Measurements from ENCODE around the gene MARCHF2.
"Not testable (repeated sequence)": the region's sequence is repeated elsewhere in the genome, so short reads cannot be mapped to it uniquely, and the experiment has no call there.

The MARCHF2 gene

DNA sequence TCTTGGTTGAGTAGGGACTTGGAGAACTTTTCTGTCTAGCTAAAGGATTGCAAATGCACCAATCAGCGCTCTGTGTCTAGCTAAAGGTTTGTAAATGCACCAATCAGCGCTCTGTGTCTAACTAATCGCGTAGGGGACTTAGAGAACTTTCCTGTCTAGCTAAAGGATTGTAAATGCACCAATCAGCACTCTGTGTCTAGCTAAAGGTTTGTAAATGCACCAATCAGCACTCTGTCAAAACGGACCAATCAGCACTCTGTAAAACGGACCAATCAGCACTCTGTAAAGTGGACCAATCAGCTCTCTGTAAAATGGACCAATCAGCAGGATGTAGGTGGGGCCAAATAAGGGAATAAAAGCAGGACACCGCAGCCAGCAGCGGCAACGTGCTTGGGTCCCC is 26.7 kb upstream of the MARCHF2 start:
- DNase-seq; in situ Hi-C loops (cut with MboI; ENCODE audit: low pct_unique_long_range_greater_than_20kb, low sequenced_read_pairs): not testable (repeated sequence)

DNA sequence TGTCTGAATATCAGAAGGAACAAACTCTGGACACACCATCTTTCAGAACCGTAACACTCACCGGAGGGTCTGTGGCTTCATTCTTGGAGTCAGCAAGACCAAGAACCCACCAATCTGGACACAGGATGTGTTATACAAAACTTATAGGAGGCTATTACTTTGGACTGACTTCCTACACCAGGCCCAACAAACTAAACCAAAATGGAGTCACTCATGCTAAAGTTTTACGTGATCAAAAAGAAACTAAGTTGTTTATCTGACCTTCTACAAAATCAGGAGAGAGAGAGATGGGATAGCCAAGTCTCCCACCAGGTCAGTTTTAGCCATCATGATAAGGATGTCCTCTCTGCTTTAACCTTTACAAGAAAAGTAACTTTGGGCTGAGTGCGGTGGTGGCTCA is 26.1 kb upstream of the MARCHF2 start:
- in situ Hi-C loops (cut with MboI; ENCODE audit: low pct_unique_long_range_greater_than_20kb, low sequenced_read_pairs) = no loop called here
- no peak for DNase-seq

DNA sequence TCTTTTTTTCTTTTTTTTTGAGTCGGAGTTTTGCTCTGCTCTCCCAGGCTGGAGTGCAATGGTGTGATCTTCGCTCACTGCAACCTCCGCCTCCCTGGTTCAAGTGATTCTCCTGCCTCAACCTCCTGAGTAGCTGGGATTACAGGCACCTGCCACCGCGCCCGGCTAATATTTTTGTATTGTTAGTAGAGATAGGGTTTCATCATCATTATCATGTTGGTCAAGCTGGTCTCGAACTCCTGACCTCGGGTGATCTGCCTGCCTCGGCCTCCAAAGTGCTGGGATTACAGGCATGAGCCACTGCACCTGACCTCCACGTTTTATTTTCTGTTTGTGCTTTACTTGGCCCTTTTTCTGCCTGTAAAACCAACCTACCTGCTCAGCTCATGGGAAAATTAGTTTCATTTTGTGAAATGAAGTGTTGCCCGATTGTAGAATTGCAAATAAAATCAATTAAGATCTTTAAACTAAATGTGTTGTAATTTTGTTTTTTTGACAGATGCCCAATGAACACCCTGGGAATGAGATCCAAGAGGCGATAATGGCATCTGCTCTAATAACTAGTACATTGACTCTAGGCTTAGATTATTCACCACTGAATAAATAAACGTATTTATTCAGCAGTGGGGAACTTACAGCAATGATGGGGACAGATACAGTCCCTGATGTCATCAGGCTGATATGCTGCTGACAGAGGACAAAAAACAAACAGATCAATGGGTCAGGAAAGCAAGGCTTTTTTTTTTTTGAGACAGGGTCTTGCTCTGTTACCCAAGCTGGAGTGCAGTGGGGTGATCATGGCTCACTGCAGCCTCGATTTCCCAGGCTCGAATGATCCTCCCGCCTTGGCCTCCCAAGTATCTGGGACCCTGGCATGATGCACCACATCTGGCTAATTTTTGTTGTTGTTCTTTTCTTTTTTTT is 25.2 kb upstream of the MARCHF2 start:
- DNase-seq = no peak

DNA sequence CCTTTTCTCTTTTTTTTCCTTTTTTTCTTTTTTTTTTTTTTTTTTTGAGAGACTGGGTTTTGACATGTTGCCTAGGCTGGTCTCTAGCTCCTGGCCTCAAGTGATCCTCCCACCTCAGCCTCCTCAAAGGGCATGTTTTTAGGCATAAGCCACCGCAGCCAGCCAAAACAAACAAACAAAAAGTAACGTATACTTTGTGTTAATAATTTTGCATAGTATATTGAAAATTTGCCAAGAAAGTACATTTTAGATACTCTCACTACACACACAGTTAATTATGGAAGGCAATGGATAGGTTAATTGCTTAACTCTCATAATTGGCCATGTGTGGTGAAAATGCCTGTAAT is 24.5 kb upstream of the MARCHF2 start:
- in situ Hi-C loops (cut with MboI; ENCODE audit: low pct_unique_long_range_greater_than_20kb, low sequenced_read_pairs) = no loop called here
- no peak for DNase-seq

More for the DNA sequence above, 25.2 kb upstream of the MARCHF2 start:
- in situ Hi-C loops (cut with MboI; ENCODE audit: low pct_unique_long_range_greater_than_20kb, low sequenced_read_pairs) = no loop called here

DNA sequence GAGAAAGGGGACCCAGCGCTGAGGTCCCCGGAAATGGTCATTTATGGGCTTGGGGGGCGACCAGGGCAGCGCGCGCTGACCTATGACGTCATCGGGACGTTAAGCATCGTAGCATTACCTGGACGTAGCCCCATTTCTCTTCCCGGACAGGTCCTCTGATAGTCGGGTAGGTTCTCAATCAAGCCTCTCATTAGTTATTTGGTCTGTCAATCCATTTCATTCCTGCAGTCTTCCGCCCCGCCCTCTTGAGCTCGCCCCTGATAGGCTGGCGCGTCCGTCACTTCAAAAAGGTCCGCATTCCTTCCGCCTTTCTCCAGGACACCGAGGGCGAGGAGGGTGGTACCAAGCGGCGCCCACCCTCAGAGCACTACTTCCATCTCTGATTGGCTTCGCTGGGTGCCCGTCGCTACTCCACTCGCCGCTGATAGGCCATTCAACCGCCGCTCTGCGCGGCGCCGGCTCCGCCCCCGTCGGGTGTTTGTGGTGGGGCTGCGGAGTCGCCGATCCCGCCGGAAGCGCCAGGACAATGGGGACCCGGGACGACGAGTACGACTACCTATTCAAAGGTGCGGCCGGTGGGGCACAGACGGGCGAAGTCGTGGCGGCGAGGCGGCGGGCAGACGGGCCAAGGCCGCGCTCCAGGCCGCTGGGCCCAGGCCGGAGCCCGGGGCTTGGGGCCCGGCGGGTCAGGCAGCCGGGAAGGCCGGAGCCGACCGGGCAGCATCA is 23.1 kb upstream of the MARCHF2 start, which contains the start of gene RAB11B:
RAB11B (plus strand) TSS at position 470 of the 726 bp plus-strand sequence; CDS start at position 527, 57 bp downstream.
- in situ Hi-C loops (cut with MboI; ENCODE audit: low pct_unique_long_range_greater_than_20kb, low sequenced_read_pairs) = no loop called here
- peak; percentile 100 for DNase-seq

DNA sequence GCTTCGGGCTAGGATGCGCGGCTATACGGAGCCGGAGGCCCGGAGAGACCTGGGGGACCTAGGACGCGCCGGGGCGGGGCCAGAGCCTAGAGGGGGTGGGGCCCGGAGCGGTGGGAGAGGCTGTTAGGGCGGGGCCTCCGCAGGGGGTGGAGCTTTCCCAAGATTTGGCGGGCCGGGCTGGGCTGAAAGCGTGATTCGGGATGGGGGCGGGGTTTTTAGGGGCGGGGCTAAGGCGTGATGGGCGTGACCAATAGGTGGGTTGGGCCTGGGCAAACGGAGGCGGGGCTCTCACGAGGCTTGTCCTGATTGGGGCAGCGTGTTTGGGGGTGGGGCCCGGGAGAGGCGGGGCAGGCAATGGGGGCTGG is 22.5 kb upstream of the MARCHF2 start:
- DNase-seq = peak; percentile 85
- in situ Hi-C loops (cut with MboI; ENCODE audit: low pct_unique_long_range_greater_than_20kb, low sequenced_read_pairs) = no loop called here

DNA sequence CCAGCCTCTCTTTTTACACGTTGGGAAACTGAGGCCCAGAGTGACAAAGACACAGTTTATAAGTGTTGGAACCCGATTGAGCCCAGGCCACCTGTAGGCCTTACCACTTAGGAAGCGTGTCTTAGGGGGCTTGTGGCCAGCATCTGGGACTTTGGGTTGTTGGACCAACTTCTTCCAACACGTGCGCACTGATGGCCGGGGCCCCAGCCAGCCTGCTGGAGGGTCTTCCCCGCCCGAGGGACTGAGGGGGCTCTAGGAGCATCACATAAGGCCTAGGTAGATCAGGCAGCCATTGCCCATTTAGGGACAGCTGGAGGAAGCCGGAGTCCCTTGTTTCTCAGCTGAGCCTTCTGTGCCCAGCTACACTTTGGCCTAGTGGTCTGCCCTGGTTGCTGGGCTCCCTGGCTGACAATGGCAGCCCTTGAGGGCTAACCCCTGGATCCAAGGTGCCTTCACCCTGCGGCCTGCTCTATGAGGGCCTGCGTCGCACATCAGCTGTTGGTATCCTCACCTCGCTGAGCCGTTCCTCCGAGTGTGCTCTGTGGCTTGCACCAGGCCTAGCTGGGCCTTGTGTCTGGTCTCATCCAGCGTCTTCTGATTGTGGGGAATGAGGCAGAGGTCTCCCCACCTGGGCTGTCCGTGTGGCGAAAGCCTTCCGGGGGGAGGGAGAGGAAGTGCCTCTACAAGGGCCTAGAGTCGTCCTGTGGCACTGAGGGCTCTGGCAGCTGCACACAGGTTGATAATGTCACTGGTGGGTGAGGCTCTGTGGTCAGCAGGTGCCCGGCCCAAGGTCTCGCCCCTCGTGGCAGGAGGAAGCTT is 21.7 kb upstream of the MARCHF2 start:
- DNase-seq = no peak
- in situ Hi-C loops (cut with MboI; ENCODE audit: low pct_unique_long_range_greater_than_20kb, low sequenced_read_pairs) = no loop called here

DNA sequence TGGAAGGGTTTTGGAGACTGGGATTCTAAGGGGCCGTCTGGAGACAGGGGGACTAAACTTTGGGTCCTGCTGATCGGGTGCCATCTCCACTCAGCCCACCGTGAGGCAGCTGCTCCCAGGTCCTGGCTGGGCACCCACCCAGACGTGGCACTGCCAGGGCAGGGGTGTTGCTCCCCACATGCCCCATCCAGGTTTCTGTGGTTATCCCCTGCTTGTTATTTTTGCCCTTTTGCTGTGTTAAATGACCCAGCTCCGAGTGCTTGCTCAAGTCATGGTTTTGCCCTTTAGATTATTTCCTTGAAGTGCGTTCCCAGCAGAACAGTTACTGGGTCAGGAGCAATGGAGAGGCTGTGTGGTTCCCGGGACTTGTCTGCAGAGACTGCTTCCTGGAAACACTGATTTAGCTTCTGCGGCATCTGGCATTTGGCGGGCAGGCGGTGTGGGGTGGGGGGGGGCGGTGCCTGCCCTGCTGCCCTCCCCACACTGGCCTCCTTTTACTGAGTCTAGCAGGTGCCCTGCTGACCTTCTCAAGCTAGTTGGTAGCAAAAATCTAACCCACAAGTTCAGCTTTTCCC is 21.0 kb upstream of the MARCHF2 start:
- DNase-seq = no peak
- in situ Hi-C loops (cut with MboI; ENCODE audit: low pct_unique_long_range_greater_than_20kb, low sequenced_read_pairs) = no loop called here

DNA sequence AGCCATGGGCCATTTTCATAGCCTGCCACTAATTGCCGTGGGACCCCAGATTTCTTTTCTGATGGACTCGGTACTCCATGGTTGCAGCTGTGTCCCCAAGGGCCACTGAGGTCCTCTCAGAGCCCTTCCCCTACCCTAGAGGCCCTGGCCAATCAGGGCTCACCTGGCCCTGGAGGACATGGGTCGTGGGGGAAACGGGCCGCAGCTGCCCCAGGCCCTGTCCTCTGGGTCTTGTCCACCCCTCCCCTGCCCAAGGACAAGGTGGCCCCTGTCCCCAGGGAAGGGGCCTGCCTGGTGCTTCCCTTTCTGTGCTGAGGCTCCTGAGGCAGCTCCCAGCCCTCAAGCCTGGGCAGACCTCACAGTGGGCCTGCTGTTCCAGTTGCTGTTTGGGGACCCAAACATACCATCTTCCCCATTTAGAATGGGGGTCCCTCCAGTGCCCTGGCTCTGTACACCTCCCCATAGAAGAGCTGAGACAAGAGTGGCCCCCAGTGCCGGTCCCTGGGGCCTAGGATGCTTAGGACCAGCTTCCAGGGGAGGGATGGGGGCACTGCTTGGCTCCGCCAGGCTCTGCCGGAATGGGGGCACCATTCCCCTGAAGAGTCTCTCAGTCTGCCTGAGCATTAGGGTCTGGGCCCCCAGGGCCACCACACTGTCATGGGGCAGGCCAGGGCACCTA is 19.8 kb upstream of the MARCHF2 start:
- in situ Hi-C loops (cut with MboI; ENCODE audit: low pct_unique_long_range_greater_than_20kb, low sequenced_read_pairs) = no loop called here

DNA sequence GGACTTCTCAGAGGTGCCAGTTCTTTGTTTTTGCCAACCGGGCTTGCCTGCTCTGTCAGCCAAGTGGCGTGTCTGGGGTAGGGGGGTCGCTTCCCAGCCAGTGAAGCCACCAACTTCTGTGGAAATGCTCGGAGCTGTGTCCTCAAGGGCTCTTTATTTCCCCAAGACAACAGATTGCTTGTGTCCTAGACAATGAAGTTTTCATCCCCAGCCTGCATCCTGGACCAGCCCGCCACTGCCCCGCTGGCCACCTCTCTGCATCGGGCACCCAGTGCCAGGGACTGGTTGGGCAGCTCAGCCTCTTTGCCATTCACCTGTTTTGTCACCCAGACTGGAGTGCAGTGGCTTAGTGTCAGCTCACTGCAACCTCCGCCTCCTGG is 19.2 kb upstream of the MARCHF2 start:
- DNase-seq = no peak
- in situ Hi-C loops (cut with MboI; ENCODE audit: low pct_unique_long_range_greater_than_20kb, low sequenced_read_pairs) = no loop called here

More for the DNA sequence above, 19.8 kb upstream of the MARCHF2 start:
- DNase-seq = no peak

DNA sequence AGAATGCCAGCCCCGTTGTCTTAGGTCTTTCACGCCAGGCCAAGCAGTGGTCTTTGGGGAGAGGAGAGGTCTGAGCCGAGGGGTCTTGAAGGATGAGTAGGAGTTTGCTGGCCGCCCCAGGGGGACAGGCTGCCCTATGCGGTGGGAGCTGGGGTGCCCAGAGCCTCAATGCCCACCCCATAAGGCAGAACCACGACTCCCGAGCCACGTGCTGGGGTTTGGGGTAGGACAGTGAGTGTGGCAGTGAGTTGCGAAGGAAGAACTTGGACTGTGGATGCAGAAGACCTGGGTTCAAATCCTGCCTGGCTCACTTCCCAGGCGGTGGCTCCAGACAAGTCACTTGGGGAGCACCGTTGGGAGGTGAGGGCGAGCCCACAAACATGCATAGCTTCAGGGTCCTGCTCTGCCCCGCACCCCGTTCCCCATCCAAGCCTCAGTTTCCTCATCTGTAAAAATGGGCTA is 17.5 kb upstream of the MARCHF2 start:
- no peak for DNase-seq
- in situ Hi-C loops (cut with MboI; ENCODE audit: low pct_unique_long_range_greater_than_20kb, low sequenced_read_pairs) = no loop called here

DNA sequence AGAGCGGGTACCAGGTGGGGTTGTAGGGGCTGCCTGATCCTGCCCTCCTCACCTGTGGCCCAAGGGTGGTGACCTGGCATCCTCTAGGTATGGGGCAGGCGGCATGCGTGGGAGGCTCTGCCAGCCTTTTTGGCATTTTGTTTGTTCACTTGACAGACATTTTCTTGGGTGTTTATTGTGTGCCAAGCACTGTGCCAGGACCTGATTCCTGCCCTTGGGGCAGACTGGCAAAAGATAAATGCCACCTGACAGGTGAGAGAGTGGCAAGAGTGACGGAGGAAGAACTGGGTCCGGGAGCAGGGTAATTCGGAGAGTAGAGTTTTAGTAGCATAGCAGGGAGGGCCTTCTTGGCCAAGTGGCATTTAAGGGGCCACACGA is 16.9 kb upstream of the MARCHF2 start:
- in situ Hi-C loops (cut with MboI; ENCODE audit: low pct_unique_long_range_greater_than_20kb, low sequenced_read_pairs) = no loop called here
- DNase-seq = no peak

DNA sequence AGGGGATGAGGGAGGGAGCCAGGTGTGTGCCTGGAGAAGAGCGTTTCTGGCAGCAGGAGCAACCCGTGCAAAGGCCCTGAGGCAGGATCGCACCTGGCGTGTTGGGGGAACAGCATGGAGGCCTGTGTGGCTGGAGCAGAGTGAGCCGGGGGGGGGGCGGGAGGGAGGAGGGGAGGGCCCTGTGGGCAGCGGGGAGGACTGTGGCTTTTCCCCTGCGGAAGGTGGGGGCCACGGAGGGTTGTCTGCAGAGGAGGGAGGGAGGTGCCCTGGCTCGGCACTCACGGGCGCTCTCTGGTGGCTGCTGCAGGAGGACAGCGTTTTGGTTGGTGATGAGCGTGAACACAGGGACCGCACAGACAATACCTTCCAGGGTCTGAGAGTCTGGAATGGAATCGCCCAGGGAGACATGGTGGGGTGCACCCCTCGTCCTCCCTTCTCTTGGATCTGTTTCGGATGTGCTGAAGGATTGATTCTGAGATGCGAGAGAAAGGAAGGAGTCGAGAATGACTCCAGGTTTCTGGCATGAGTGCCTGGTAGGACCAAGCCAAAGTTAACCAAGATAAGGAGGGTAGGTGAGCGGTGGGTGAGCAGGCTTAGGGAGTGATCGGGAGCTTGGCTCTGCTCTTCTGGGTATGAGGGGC is 16.4 kb upstream of the MARCHF2 start:
- DNase-seq = peak; percentile 87
- in situ Hi-C loops (cut with MboI; ENCODE audit: low pct_unique_long_range_greater_than_20kb, low sequenced_read_pairs) = no loop called here

DNA sequence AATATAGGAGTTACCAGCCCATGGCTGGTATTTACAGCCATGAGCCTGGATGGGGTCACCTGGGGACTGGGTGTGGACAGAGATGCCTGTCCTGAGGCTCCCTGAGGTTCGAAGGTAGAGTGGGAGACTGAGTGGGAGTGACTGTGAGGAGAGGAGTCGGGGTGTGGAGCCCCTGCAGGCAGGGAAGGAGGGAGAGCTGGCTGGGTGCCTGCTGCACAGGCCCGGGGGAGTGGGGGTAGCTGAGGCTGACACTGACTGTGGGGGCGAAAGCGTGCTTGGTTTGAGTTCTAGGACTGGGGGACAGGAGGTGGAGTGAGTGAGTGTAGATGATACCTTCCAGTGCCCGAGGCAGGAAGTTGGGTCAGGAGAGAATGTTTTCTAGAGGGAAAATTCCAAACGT is 15.8 kb upstream of the MARCHF2 start:
- in situ Hi-C loops (cut with MboI; ENCODE audit: low pct_unique_long_range_greater_than_20kb, low sequenced_read_pairs) = no loop called here
- DNase-seq = no peak

DNA sequence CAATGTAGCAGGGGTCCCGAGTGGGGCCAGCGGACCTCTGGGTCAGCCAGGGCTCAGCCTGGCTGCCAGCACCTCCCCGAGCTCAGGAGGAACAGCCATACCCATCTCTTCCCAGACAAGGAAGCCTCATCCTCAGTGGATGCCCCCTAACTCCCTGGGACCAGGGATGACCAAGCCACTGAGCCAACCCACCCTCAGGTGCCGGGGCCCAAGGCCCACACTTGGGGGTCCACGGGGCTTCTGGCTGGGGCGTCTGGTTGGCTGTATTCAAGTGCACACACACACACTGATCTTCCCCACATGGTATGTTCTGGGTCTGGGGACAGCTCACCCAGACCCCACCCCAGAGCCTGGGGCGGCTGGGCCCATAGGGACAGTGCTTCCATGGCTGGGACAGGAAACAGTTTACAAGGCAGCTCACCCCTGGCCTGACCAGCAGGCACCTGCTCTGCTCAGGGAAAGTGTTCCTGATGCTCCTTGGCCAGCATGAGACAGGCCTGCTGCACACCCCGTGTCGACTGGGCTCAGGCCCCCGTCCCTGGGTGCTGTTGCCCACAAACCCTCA is 15.3 kb upstream of the MARCHF2 start:
- in situ Hi-C loops (cut with MboI; ENCODE audit: low pct_unique_long_range_greater_than_20kb, low sequenced_read_pairs) = no loop called here
- DNase-seq = no peak

DNA sequence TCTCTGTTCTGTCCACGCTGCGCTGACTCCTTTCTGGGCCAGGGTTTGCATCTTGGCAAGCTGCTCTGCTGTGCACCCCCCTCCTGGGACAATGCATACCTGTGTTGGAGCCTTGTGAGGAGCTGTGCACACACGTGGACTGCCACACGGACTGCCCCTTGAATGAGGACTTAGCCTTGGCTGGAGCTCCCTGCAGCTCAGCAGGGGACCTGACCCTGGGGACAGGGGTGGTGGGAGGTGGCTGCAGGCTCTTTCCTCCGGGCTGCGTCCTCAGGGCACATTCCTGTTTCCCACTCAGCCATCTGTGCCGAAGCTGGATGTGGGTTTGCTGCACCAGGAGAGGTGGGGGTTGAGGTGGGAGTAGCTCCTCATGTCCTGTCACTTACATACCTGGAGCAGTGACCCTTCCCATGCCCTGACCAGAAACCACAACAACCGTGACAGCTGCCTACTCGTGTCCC is 14.8 kb upstream of the MARCHF2 start:
- no peak for DNase-seq
- in situ Hi-C loops (cut with MboI; ENCODE audit: low pct_unique_long_range_greater_than_20kb, low sequenced_read_pairs) = no loop called here

DNA sequence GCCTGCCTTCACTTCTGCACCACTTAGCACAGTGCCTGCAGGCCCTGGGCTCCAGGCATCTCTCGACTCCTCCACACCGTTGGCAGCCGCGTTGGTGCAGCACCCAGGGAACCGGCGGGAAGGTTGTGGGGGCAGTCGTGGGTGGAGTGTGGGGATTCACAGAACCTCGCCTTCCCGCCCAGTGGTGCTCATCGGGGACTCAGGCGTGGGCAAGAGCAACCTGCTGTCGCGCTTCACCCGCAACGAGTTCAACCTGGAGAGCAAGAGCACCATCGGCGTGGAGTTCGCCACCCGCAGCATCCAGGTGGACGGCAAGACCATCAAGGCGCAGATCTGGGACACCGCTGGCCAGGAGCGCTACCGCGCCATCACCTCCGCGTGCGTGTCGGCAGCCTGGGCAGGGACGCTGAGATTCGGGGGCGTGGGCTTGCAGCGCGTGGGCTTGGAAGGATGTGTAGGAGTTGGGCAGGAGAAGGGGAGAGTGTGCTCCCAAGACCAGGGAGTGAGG is 13.4 kb upstream of the MARCHF2 start:
- in situ Hi-C loops (cut with MboI; ENCODE audit: low pct_unique_long_range_greater_than_20kb, low sequenced_read_pairs) = no loop called here
- DNase-seq = no peak

DNA sequence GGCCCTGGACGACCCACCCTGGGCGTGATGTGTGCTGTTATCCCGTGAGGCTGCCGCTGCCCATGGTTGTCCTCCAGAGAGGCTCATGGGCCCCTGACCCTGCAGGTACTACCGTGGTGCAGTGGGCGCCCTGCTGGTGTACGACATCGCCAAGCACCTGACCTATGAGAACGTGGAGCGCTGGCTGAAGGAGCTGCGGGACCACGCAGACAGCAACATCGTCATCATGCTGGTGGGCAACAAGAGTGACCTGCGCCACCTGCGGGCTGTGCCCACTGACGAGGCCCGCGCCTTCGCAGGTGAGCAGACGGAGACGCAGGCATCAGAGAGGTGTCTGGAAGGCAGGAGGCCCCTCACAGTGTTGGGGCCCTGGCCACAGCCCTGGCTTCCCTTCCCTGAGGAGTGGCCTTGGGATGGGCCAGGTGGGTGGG is 11.1 kb upstream of the MARCHF2 start:
- no peak for DNase-seq
- in situ Hi-C loops (cut with MboI; ENCODE audit: low pct_unique_long_range_greater_than_20kb, low sequenced_read_pairs) = no loop called here
